HG03469 (cell line): Measurements from ENCODE around the gene OMP.
A peak's percentile ranks its signal among the peaks of the same experiment; 100 is the strongest.
"Not testable (repeated sequence)": the region's sequence is repeated elsewhere in the genome, so short reads cannot be mapped to it uniquely, and the experiment has no call there.

Source experiments
- ATAC-seq: cut with Tn5 transposase; IDR thresholded peaks from one replicate; pipeline ENCODE4 v1.9.1; 2021; ENCODE audit warnings: mild to moderate bottlenecking, moderate library complexity, moderate number of reproducible peaks; ENCODE audit not compliant: unreplicated experiment

The OMP gene

GRCh38 chr11:77085652-77086051 is 17.0 kb upstream of the OMP start:
- ATAC-seq = no peak

GRCh38 chr11:77086521-77087472 is 15.8 kb upstream of the OMP start:
- ATAC-seq = no peak

- ATAC-seq = no peak
Observed at GRCh38 chr11:77087723-77088225, 14.9 kb upstream of the OMP start.

- ATAC-seq = no peak
Observed at GRCh38 chr11:77088236-77089003, 14.2 kb upstream of the OMP start.

DNA sequence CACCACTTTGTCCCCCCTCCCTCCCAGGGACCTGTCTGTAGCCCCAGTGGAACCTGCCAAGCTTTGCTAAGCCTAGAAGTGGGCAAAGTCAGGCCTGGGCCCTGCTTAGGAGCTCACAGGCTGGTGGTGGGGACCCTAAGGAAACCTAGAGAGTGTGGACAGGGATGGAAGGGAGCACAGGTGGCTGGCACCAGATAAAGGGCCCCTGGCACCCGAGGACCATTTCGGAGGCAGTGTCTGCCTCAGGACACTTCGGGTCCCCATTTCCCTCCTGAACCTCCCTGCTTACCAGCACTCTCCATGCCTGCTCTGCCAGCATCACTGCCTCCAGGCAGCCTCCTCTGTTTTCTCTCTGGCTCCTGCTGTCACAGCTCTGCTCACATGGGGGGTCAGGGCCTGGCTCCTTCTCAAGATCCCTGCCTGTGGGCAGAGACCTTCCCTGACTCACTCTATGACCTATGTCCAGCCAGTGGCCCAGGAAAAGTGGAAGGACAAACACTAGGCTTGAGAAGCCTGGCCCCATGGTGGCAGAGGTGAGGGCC is 13.6 kb upstream of the OMP start:
- no peak for ATAC-seq

DNA sequence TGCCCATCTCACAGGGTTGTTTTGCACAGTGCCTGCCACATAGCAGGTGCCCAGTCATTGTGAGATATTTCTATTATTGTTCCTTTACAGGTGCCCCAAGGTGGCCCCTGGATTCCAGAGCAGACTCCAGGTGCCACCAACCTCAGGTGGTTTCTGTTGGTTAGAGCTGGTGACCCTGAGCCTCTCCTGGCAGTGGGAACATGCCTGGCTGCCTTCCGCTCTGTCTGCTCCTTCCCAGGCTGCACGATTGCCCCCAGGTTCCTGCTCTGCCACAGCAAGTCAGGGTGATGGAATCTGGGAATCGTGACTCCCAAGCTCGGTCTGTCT is 12.6 kb upstream of the OMP start:
- no peak for ATAC-seq

- ATAC-seq = no peak
Observed at GRCh38 chr11:77090373-77091111, 12.1 kb upstream of the OMP start.

- peak; percentile 72 for ATAC-seq
Observed at GRCh38 chr11:77091146-77091940, 11.3 kb upstream of the OMP start.

- ATAC-seq = no peak
Observed at GRCh38 chr11:77092382-77092781, 10.3 kb upstream of the OMP start.

- ATAC-seq = no peak
Observed at GRCh38 chr11:77093056-77093891, 9.4 kb upstream of the OMP start.

DNA sequence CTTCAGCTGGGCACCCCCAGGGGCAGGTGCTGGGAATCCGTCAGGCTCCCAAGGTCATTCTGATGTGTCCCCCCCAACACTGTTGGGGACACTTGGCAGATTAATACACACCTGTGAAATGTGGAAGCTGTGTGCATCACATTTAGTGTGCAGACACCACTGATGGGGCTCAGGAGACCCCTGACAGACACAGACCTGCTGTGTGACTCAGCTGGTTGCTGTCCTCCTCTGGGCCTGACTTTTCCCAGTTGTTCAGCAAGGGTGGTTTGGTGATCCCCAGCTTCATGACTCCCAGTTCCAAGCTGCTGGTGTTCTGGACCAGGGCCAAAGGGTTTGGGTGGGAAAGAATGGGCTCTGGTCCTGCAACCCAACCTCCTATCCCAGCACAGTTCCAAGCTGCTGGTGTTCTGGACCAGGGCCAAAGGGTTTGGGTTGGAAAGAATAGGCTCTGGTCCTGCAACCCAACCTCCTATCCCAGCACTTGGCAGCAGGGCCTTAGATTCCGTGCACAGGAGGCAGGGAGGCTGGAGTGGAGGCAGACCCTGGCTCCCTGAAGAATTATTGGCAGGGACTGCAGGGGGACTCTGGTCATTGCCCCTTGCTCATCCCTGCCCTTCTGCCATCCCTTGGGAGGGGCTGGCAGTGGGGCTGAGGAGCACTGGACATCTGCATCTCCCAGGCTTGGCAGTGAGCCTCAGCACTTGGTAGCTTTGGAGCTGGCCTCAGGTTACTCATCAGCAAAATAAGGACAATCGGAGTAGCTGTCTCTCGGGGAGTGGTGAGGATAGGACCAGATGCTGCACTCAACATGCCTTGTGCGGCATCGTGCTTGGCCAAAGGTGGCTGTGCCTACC is 8.4 kb upstream of the OMP start:
- no peak for ATAC-seq

- ATAC-seq = no peak
Observed at GRCh38 chr11:77094841-77095365, 7.7 kb upstream of the OMP start.

GRCh38 chr11:77095551-77096490 is 6.8 kb upstream of the OMP start:
- no peak for ATAC-seq

DNA sequence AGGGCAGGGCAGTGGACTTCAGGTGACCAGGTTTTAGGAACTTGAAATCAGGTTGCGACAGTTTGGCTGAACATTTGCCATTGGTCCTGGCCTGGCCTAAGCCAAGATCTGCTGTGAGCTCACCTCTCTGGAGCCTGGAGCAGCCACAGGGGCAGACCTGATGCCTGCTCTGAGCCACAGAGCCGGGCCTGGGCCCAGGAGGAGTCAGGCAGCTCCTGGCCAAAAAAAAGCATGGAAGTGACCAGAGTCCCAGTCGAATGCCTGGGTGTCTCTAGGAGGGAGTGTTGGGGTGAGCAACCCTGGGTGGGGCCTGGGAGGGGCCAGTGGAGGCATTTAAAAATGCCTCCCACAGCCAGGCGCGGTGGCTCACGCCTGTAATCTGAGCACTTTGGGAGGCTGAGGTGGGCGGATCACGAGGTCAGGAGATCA is 6.0 kb upstream of the OMP start:
- no peak for ATAC-seq

GRCh38 chr11:77097180-77097579 is 5.5 kb upstream of the OMP start:
- ATAC-seq = not testable (repeated sequence)

DNA sequence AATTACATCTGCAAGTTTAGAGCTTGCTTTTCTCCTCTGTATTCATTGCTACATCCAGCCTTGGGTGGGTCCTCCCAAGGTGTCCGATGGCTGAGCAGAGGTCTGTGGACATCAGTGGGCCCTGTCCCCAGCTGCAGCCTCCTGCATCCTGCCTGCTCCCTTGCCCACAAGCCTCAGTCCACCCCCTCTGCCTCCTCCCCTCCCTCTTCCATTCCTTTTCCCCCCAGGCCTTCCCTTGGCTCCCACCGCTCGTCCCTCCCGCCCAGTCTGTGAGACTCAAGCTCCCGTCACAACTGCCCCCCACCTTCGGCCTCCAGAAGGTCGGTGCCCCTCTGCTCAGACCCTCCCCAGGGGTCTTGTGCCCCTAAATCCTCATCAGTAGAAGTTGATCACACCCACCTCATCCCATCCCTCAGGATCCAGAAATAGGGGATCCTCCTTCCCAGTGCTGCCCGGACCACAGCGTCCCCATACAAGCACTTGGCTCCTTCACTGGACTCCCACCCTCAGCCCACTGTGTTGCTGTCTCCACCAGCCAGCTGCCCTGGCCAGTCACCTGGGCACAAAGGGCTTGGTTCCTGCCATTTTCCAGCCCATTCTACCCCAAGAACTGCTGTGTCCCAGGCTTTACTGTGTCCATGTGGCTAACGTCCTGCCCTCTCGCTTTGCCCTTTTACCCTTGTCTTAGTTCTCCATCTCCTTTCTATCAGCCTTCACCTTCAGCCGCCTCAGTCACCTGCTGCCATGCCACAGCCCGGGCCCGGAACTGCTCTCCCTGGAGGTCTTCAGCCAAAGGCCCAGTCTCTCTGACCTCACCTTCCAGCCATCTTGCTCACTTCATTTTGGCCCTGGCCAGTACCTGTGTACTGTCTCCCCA is 2.2 kb upstream of the OMP start:
- no peak for ATAC-seq
